GM19238 (cell line): ENCODE results near the gene NAALADL1.

Experiments used
- DNase-seq: peaks from one replicate; pipeline ENCODE4 v3.0.0; 2011; ENCODE audit warnings: low spot score; ENCODE audit not compliant: insufficient read length

The NAALADL1 gene

GRCh38 chr11:65058419-65059054 is at the start of gene NAALADL1:
TSS of gene NAALADL1 (minus strand) at chr11:65058553. CDS start at chr11:65058521, 32 bp downstream.
- no peak for DNase-seq

- DNase-seq: no peak
Observed at GRCh38 chr11:65107751-65108468, 49.6 kb upstream of the NAALADL1 start.

- no peak for DNase-seq
Observed at GRCh38 chr11:65107078-65107477, 48.7 kb upstream of the NAALADL1 start.

GRCh38 chr11:65104628-65105027 is 46.3 kb upstream of the NAALADL1 start:
- DNase-seq: no peak

GRCh38 chr11:65103476-65103875 is 45.1 kb upstream of the NAALADL1 start:
- no peak for DNase-seq

- DNase-seq: no peak
Observed at GRCh38 chr11:65102142-65103095, 44.1 kb upstream of the NAALADL1 start.

GRCh38 chr11:65100674-65101350 is 42.5 kb upstream of the NAALADL1 start:
- DNase-seq: no peak

- DNase-seq: no peak
Observed at GRCh38 chr11:65096926-65097325, 38.6 kb upstream of the NAALADL1 start.

GRCh38 chr11:65095974-65096806 is 37.8 kb upstream of the NAALADL1 start, which contains the start of gene VPS51:
TSS of gene VPS51 (plus strand) at chr11:65096214. CDS start at chr11:65096251, 37 bp downstream.
- peak; percentile 92 for DNase-seq

- no peak for DNase-seq
Observed at GRCh38 chr11:65095427-65095826, 37.1 kb upstream of the NAALADL1 start.

GRCh38 chr11:65090628-65091027 is 32.3 kb upstream of the NAALADL1 start:
- no peak for DNase-seq

GRCh38 chr11:65089621-65090020 is 31.3 kb upstream of the NAALADL1 start:
- no peak for DNase-seq

GRCh38 chr11:65087827-65088226 is 29.5 kb upstream of the NAALADL1 start:
- DNase-seq: no peak

GRCh38 chr11:65087216-65087615 is 28.9 kb upstream of the NAALADL1 start:
- DNase-seq: no peak

GRCh38 chr11:65086809-65087208 is 28.5 kb upstream of the NAALADL1 start:
- no peak for DNase-seq

GRCh38 chr11:65085446-65085845 is 27.1 kb upstream of the NAALADL1 start:
- no peak for DNase-seq

GRCh38 chr11:65084598-65085375 is 26.4 kb upstream of the NAALADL1 start:
- DNase-seq: no peak

- peak; percentile 99 for DNase-seq
Observed at GRCh38 chr11:65083834-65084597, 25.7 kb upstream of the NAALADL1 start, which contains the start of the genes CDCA5 and ZFPL1. TSS of gene CDCA5 (minus strand) at chr11:65084040. CDS start at chr11:65083978, 62 bp downstream. TSS of gene ZFPL1 (plus strand) at chr11:65084222. CDS start at chr11:65084699, 477 bp downstream.
